ENCODE measurements around the gene GMCL2.

GRCh38 chr5:178192787-178193186 is 5.6 kb upstream of the GMCL2 start:
- TF ChIP-seq MYBL2 (CRISPR knock-in tag; IDR thresholded peaks at IDR 0.05) (no peak), CTCF (IDR thresholded peaks at IDR 0.05) (no peak)

Data from WTC11 (cell line).